CD4-positive, alpha-beta T cell treated with Interleukin-1 beta for 1 hour (primary cell): Measurements from ENCODE around the gene PLEKHG4B.
"Not testable (repeated sequence)": the region's sequence is repeated elsewhere in the genome, so short reads cannot be mapped to it uniquely, and the experiment has no call there.

Experiments
- DNase-seq, 2 donors: peaks; one replicate each; pipeline ENCODE4 v3.0.0-alpha.2; 2020 to 2022

PLEKHG4B gene

GRCh38 chr5:234450-234849 lies 142.5 kb downstream of the PLEKHG4B start:
- no peak for DNase-seq

- DNase-seq = not testable (repeated sequence)
Measured at GRCh38 chr5:235527-235926, 143.6 kb downstream of the PLEKHG4B start.

GRCh38 chr5:237931-238330 lies 146.0 kb downstream of the PLEKHG4B start:
- not testable (repeated sequence) for DNase-seq
